Measurements from ENCODE around the gene CARD11. TPM values are rescaled to one million over a fixed set of nuclear protein-coding genes. Genes with fewer than 3 reads are reported as not detected.
A peak's percentile ranks its signal among the peaks of the same experiment; 100 is the strongest.

CARD11 gene
- total RNA-seq, 2 experiments from 2014 or later: 118 to 122 TPM

GRCh38 chr7:2880051-2880450 lies 163.6 kb downstream of the CARD11 start:
- intact Hi-C loops (cut with DNase I, micrococcal nuclease): no loop called here
- ATAC-seq (ENCODE audit: poor library complexity): no peak
- H3K27ac Mint-ChIP-seq: no peak overlapping the region

GRCh38 chr7:2879354-2879753 lies 164.3 kb downstream of the CARD11 start:
- TF ChIP-seq CTCF (IDR thresholded peaks at IDR 0.05): no peak
- intact Hi-C loops (cut with DNase I, micrococcal nuclease): no loop called here
- peak overlapping the region; percentile 73 for H3K27ac Mint-ChIP-seq
- POLR2A ChIA-PET: interaction anchor here (1.3 kb wide), 1 partner anchor 213 kb away, joined by 4 read pairs; no protein-coding TSS in a partner anchor
- H3K4me3 Mint-ChIP-seq: no peak overlapping the region
- peaks cover 41% of the 10 kb centered on the region for H3K4me1 Mint-ChIP-seq (ENCODE audit: low read depth)
- no peaks in the 10 kb centered on the region for H3K36me3 Mint-ChIP-seq (ENCODE audit: low read depth)
- DNase-seq (no peak), ATAC-seq (ENCODE audit: poor library complexity) (no peak)
- H3K9me3 Mint-ChIP-seq: no peaks in the 10 kb centered on the region
- no peak overlapping the region for H3K4me3 ChIP-seq (ENCODE audit: low read length)
- CTCF ChIA-PET: no interaction called here
- H3K9me3 ChIP-seq (ENCODE audit: control insufficient read depth in 1 of 2, insufficient read depth in 1 of 2, low read length in 2 of 2): no peaks in the 10 kb centered on the region
- no peak overlapping the region for H3K27ac ChIP-seq (ENCODE audit: low read depth in 1 of 2, low read length in 2 of 2)
- H3K36me3 ChIP-seq (ENCODE audit: insufficient read depth, low read length): no peaks in the 10 kb centered on the region
- peaks cover 18% of the 10 kb centered on the region for H3K4me1 ChIP-seq (ENCODE audit: insufficient read depth, low read length)
- no peaks in the 10 kb centered on the region for H3K27me3 ChIP-seq (ENCODE audit: control insufficient read depth in 1 of 2, insufficient read depth in 2 of 2, low read length in 2 of 2)
- H3K27me3 Mint-ChIP-seq: no peaks in the 10 kb centered on the region

More at GRCh38 chr7:2880051-2880450, 163.6 kb downstream of the CARD11 start:
- Histone ChIP-seq H3K27ac (ENCODE audit: low read depth in 1 of 2, low read length in 2 of 2) (no peak overlapping the region), H3K36me3 (ENCODE audit: insufficient read depth, low read length) (no peaks in the 10 kb centered on the region), H3K4me1 (ENCODE audit: insufficient read depth, low read length) (peaks cover 18% of the 10 kb centered on the region), H3K9me3 (ENCODE audit: control insufficient read depth in 1 of 2, insufficient read depth in 1 of 2, low read length in 2 of 2) (no peaks in the 10 kb centered on the region), H3K4me3 (ENCODE audit: low read length) (no peak overlapping the region), H3K27me3 (ENCODE audit: control insufficient read depth in 1 of 2, insufficient read depth in 2 of 2, low read length in 2 of 2) (no peaks in the 10 kb centered on the region)
- no peaks in the 10 kb centered on the region for H3K27me3 Mint-ChIP-seq
- CTCF ChIA-PET: no interaction called here
- no peaks in the 10 kb centered on the region for H3K9me3 Mint-ChIP-seq
- POLR2A ChIA-PET: no interaction called here
- no peak overlapping the region for H3K4me3 Mint-ChIP-seq
- TF ChIP-seq CTCF (IDR thresholded peaks at IDR 0.05): no peak
- no peak for DNase-seq
- H3K4me1 Mint-ChIP-seq (ENCODE audit: low read depth): peaks cover 37% of the 10 kb centered on the region
- no peaks in the 10 kb centered on the region for H3K36me3 Mint-ChIP-seq (ENCODE audit: low read depth)

DNA sequence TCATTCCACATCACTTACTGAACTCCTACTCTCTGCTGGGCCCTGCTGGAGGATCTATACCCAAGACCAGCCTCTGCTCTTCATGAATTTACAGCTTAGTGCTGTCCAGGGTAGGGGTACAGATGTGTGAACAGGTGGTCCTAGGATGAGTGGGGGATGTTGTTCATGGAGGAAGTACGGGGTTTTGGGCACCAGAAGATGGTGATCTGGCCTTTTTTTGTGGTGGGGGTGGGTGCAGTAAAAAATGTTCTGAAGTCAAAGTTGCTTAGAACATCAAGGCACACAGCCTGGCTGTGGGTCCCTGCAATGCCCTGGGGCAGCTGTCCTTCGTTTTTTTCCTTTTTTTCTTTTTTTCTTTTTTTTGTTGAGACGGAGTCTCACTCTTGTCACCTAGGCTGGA lies 165.4 kb downstream of the CARD11 start:
- Mint-ChIP-seq H3K4me1 (ENCODE audit: low read depth) (peaks cover 51% of the 10 kb centered on the region), H3K27me3 (no peaks in the 10 kb centered on the region), H3K9me3 (no peaks in the 10 kb centered on the region), H3K4me3 (peak overlapping the region; percentile 70), H3K36me3 (ENCODE audit: low read depth) (no peaks in the 10 kb centered on the region), H3K27ac (peak overlapping the region; percentile 73)
- Histone ChIP-seq H3K27ac (ENCODE audit: low read depth in 1 of 2, low read length in 2 of 2) (no peak overlapping the region), H3K4me1 (ENCODE audit: insufficient read depth, low read length) (peaks cover 18% of the 10 kb centered on the region), H3K36me3 (ENCODE audit: insufficient read depth, low read length) (no peaks in the 10 kb centered on the region), H3K9me3 (ENCODE audit: control insufficient read depth in 1 of 2, insufficient read depth in 1 of 2, low read length in 2 of 2) (no peaks in the 10 kb centered on the region), H3K4me3 (ENCODE audit: low read length) (no peak overlapping the region), H3K27me3 (ENCODE audit: control insufficient read depth in 1 of 2, insufficient read depth in 2 of 2, low read length in 2 of 2) (no peaks in the 10 kb centered on the region)
- POLR2A ChIA-PET: interaction anchor here (0.6 to 1.3 kb wide), 2 partner anchors 186 to 214 kb away, joined by 3 to 4 read pairs; no protein-coding TSS in a partner anchor
- intact Hi-C loops (cut with DNase I, micrococcal nuclease): no loop called here
- ATAC-seq (ENCODE audit: poor library complexity): no peak
- DNase-seq: no peak
- no peak for TF ChIP-seq CTCF (IDR thresholded peaks at IDR 0.05)
- CTCF ChIA-PET: no interaction called here

All from CD4-positive, alpha-beta T cell (primary cell).